Panc1 (cell line): ENCODE data around the gene MTPN. TPM values are rescaled to one million over a fixed set of nuclear protein-coding genes. Genes with fewer than 3 reads are reported as not detected.

Experiments used
- ATAC-seq: fragments of 200-7000 bp; cut with Tn5 transposase; 2 replicates; pipeline ENCODE4 v1.9.1; 2020; ENCODE audit warnings: mild to moderate bottlenecking, moderate library complexity
- BruUV-seq: library from RNA; stranded (reverse); fragments of 400-500 nt; replicated peaks from 2 replicates; lab custom pipeline; 2021; lab: Mats Ljungman, UMichigan
- CTCF ChIA-PET: fragments of 300-600 bp; sonication (Branson Sonifier 250); formaldehyde crosslinking; loops from one replicate; lab custom pipeline; 2022; ENCODE audit warnings: antibody characterized with exemption; lab: Charles Lee
- POLR2A ChIA-PET: fragments of 300-600 bp; sonication (Branson Sonifier 250); formaldehyde crosslinking; loops from one replicate; lab custom pipeline; 2022; ENCODE audit warnings: antibody characterized with exemption; lab: Charles Lee
- DNase-seq: peaks from one replicate; pipeline ENCODE4 v3.0.0-alpha.2; 2010; ENCODE audit warnings: low read depth, low spot score
- H3K27ac ChIP-seq: 2 replicates; pipeline ENCODE4 v1.5.1; 2011; ENCODE audit warnings: mild to moderate bottlenecking, low read length, inconsistent platforms
- H3K27me3 ChIP-seq: fragments of 200-500 bp; sonication (Bioruptor generic); 2 replicates; pipeline ENCODE4 v1.6.0; 2014; ENCODE audit warnings: low read length, inconsistent platforms; ENCODE audit not compliant: control insufficient read depth, insufficient read depth
- H3K36me3 ChIP-seq: fragments of 200-500 bp; sonication (Bioruptor generic); 2 replicates; pipeline ENCODE4 v1.5.1; 2014; ENCODE audit warnings: inconsistent platforms, mild to moderate bottlenecking, low read length, moderate library complexity; ENCODE audit not compliant: control insufficient read depth, insufficient read depth
- H3K4me1 ChIP-seq: 2 replicates; pipeline ENCODE4 v1.5.1; 2011; ENCODE audit warnings: inconsistent platforms, mild to moderate bottlenecking, low read length, moderate library complexity; ENCODE audit not compliant: control insufficient read depth, insufficient read depth
- H3K4me3 ChIP-seq, 2 experiments: 2 replicates each; pipeline ENCODE4 v1.5.1; 2011 to 2012; ENCODE audit warnings: low read depth in 2 of 2, low read length in 2 of 2, mild to moderate bottlenecking in 2 of 2, inconsistent platforms in 1 of 2, moderate library complexity in 1 of 2
- H3K9me3 ChIP-seq: fragments of 200-500 bp; sonication (Bioruptor generic); 2 replicates; pipeline ENCODE4 v1.5.1; 2014; ENCODE audit warnings: low read depth, mild to moderate bottlenecking, inconsistent platforms, low read length, moderate library complexity; ENCODE audit not compliant: control insufficient read depth, insufficient read depth
- POLR2AphosphoS5 ChIP-seq: IDR thresholded peaks from 2 replicates; pipeline ENCODE4 v1.6.1; 2012; ENCODE audit warnings: mild to moderate bottlenecking, low read depth, low read length, moderate library complexity
- SIN3A ChIP-seq: IDR thresholded peaks from 2 replicates; pipeline ENCODE4 v1.6.1; 2012; ENCODE audit warnings: low read depth, mild to moderate bottlenecking, low read length, moderate library complexity, borderline replicate concordance; ENCODE audit not compliant: insufficient read depth
- TCF7L2 ChIP-seq: IDR thresholded peaks from 2 replicates; pipeline ENCODE4 v1.6.1; 2011; ENCODE audit warnings: mild to moderate bottlenecking, low read depth, low read length, inconsistent platforms
- in situ Hi-C: cut with HindIII; loops from 2 replicates; pipeline ENCODE4 v1.10.0; 2016; ENCODE audit warnings: low sequenced_read_pairs, low pct_unique_long_range_greater_than_20kb
- intact Hi-C: fragments of 100-400 bp; cut with micrococcal nuclease; formaldehyde crosslinking; loops from one replicate; pipeline ENCODE4 v1.10.0; 2022; ENCODE audit not compliant: unreplicated experiment
- total RNA-seq: library from RNA; stranded (reverse); gene quantifications from one replicate; pipeline ENCODE4 v1.2.1, GENCODE V29; 2021; ENCODE audit not compliant: unreplicated experiment
- TF ChIP-seq, protein P1 (sequence below): fragments of 450-650 bp; IDR thresholded peaks from 2 replicates; pipeline ENCODE4 v1.5.1; 2017; ENCODE audit warnings: mild to moderate bottlenecking
- TF ChIP-seq, protein P2 (sequence below), 2 experiments: IDR thresholded peaks; 2 replicates each; pipeline ENCODE4 v1.6.1; 2011 to 2012; ENCODE audit warnings: low read depth in 2 of 2, control low read depth in 1 of 2, low read length in 1 of 2, mild to moderate bottlenecking in 1 of 2, moderate library complexity in 1 of 2; ENCODE audit not compliant: insufficient read depth in 1 of 2

MTPN gene
- total RNA-seq, 1 experiment from 2014 or later: 177 TPM

DNA sequence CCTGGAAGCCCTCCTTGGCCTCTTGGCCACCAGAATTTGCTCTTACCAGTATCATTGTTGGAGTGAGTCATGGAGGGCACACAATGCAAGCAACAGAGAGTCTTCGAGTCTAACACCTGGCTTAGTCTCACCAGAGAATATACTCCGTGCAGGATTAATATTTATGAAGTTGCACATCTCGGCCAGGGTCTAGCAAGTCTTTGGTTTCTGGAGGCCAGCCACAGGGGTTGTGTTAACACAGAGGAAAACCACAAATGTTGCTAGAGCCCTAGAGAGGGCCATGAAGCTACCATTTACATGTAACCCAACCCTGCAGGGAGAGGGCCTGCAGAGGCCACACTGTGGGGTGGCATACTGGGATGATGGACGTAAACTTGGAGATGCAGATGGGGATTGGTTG is 71.8 kb downstream of the MTPN start:
- Histone ChIP-seq H3K4me3 (no peak overlapping the region), H3K4me1 (no peaks in the 10 kb centered on the region), H3K27ac (no peak overlapping the region), H3K36me3 (no peaks in the 10 kb centered on the region), H3K27me3 (no peaks in the 10 kb centered on the region), H3K9me3 (no peaks in the 10 kb centered on the region)
- POLR2A ChIA-PET: no interaction called here
- TF ChIP-seq SIN3A (no peak), POLR2AphosphoS5 (no peak)
- intact Hi-C loops: no loop called here
- no peak for DNase-seq
- CTCF ChIA-PET: no interaction called here
- no peak for ATAC-seq
- BruUV-seq: no TSS peak
- in situ Hi-C loops: no loop called here

DNA sequence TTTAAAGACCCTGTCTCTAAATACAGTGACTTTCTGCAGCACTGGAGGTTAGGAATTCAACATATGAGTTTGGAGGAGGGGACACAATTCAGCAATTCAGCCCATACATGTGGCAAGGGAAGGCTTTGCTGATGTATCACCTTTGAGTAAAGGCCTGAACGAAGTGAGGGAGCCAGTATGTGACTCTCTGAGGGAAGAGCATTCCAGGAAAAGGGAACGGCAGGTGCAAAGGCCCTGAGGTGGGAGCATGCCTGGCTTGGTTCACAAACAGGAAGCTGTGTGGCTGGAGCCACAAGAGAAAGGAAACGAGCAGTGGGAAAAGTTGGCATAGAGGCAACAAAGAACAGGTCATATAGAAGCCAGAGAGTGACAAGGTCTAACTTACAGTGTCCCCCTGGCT is 72.9 kb downstream of the MTPN start:
- in situ Hi-C loops: no loop called here
- no peaks in the 10 kb centered on the region for H3K27me3 ChIP-seq

More for the DNA sequence above, 72.9 kb downstream of the MTPN start:
- POLR2A ChIA-PET: no interaction called here
- Histone ChIP-seq H3K36me3 (no peaks in the 10 kb centered on the region), H3K9me3 (no peaks in the 10 kb centered on the region), H3K4me1 (no peaks in the 10 kb centered on the region), H3K27ac (no peak overlapping the region), H3K4me3 (no peak overlapping the region)
- intact Hi-C loops: no loop called here
- DNase-seq (no peak), ATAC-seq (no peak)
- no TSS peak for BruUV-seq
- TF ChIP-seq, protein P1, sequence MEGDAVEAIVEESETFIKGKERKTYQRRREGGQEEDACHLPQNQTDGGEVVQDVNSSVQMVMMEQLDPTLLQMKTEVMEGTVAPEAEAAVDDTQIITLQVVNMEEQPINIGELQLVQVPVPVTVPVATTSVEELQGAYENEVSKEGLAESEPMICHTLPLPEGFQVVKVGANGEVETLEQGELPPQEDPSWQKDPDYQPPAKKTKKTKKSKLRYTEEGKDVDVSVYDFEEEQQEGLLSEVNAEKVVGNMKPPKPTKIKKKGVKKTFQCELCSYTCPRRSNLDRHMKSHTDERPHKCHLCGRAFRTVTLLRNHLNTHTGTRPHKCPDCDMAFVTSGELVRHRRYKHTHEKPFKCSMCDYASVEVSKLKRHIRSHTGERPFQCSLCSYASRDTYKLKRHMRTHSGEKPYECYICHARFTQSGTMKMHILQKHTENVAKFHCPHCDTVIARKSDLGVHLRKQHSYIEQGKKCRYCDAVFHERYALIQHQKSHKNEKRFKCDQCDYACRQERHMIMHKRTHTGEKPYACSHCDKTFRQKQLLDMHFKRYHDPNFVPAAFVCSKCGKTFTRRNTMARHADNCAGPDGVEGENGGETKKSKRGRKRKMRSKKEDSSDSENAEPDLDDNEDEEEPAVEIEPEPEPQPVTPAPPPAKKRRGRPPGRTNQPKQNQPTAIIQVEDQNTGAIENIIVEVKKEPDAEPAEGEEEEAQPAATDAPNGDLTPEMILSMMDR: no peak
- TF ChIP-seq, protein P2, sequence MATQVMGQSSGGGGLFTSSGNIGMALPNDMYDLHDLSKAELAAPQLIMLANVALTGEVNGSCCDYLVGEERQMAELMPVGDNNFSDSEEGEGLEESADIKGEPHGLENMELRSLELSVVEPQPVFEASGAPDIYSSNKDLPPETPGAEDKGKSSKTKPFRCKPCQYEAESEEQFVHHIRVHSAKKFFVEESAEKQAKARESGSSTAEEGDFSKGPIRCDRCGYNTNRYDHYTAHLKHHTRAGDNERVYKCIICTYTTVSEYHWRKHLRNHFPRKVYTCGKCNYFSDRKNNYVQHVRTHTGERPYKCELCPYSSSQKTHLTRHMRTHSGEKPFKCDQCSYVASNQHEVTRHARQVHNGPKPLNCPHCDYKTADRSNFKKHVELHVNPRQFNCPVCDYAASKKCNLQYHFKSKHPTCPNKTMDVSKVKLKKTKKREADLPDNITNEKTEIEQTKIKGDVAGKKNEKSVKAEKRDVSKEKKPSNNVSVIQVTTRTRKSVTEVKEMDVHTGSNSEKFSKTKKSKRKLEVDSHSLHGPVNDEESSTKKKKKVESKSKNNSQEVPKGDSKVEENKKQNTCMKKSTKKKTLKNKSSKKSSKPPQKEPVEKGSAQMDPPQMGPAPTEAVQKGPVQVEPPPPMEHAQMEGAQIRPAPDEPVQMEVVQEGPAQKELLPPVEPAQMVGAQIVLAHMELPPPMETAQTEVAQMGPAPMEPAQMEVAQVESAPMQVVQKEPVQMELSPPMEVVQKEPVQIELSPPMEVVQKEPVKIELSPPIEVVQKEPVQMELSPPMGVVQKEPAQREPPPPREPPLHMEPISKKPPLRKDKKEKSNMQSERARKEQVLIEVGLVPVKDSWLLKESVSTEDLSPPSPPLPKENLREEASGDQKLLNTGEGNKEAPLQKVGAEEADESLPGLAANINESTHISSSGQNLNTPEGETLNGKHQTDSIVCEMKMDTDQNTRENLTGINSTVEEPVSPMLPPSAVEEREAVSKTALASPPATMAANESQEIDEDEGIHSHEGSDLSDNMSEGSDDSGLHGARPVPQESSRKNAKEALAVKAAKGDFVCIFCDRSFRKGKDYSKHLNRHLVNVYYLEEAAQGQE (IDR thresholded peaks at IDR 0.05; ENCODE audit: insufficient read depth in 1 of 2, low read depth in 2 of 2, low read length in 1 of 2): no peak
- TF ChIP-seq TCF7L2 (no peak), SIN3A (no peak), POLR2AphosphoS5 (no peak)
- CTCF ChIA-PET: no interaction called here
